Muscle of back (tissue), 11 donors: Measurements from ENCODE around the gene OTULIN. TPM values are rescaled to one million over a fixed set of nuclear protein-coding genes. Genes with fewer than 3 reads are reported as not detected.

Experiments
- DNase-seq, 3 donors: peaks; one replicate each; pipeline versions ENCODE4 v3.0.0 to v3.0.0-alpha.2; 2013
- polyA plus RNA-seq, 10 donors: library from polyadenylated mRNA; unstranded; fragments of 120-200 nt; gene quantifications; one replicate each; pipeline ENCODE4 v1.2.1, GENCODE V29; 2013; ENCODE audit not compliant: insufficient read length in 10 of 10

The OTULIN gene
- polyA plus RNA-seq, 10 donors = 10.3 to 15.8 (median 14.0) TPM

DNA sequence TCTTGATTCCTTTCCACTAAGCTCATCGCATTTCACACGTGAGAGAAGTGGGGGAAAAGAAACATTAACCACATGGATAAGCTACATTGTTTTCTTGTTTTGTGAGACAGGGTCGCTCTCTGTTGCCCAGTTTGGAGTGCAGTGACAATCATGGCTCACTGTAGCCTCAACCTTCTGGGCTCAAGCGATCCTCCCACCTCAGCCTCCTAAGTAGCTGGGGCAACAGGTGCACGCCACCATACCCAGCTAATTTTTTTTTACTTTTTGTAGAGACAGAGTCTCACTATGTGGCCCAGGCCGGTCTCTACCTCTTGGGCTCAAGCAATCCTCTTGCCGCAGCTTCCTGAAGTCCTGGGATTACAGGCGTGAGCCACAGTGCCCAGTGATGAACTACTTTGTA, 2.8 kb downstream of the OTULIN start:
- DNase-seq = no peak

DNA sequence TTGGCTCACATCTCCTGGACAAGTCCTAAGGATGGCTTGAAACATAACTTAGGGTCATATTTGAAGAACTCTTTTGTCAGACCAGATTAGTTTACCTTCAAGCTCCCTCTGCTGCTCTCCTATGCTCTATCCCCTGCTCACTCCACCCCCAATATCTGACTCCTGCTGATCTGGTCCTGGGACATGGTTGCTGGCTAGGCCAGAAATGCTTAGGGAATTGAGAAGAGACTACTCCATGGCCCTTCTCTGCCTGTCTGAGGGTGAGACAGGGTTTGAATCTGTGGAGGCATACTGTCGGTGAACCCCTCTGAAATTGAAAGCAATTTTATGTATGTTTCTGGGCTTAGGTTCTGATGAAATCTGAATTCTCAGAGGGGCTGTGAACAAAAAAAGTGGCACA, 3.3 kb downstream of the OTULIN start:
- no peak for DNase-seq

- DNase-seq = no peak
Measured at GRCh38 chr5:14668181-14668591, 3.7 kb downstream of the OTULIN start.

- no peak for DNase-seq
Measured at GRCh38 chr5:14669415-14669814, 4.9 kb downstream of the OTULIN start.

- no peak for DNase-seq
Measured at GRCh38 chr5:14669975-14670374, 5.5 kb downstream of the OTULIN start.

DNA sequence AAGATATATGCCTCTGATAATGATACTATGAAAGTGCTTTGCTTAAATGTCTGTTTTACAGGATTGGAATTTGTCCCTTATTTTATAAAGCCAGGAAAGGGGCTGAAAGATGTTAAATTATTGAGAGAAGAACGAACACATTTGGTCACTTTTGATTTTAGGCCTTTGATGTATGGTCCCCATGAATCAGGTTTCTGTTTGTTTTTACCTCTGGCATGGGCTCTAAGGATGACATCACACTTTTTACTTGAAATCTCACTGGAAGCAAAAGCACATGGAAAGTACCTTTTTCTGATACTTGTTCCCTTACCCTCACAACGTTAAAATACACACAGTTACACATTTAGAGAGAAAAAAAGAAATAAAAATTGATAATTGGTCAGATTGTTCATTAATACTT, 6.9 kb downstream of the OTULIN start:
- peak in 1 of 3 donors; percentile 11 for DNase-seq

DNA sequence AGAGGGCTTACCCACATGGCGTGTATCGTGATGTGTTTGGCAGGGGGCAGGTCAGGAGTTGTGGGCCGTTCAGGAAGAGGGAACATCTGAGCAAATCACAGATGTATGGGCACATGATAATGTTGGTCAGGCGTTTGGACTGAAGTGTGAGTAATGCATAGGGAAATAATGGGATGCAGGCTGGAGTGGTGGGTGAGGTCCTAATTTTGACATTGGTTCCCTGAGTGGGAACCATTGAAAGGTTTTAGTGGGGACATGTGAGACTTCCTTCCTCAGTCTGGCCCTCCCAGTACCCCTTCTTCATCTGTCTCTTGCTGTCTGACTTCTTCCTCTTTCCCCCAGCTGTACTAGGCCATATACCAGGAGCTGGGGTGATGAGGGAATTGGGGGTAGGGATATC, 7.6 kb downstream of the OTULIN start:
- DNase-seq = no peak

GRCh38 chr5:14672484-14673394, 8.2 kb downstream of the OTULIN start:
- DNase-seq = no peak

GRCh38 chr5:14673443-14673842, 8.9 kb downstream of the OTULIN start:
- no peak for DNase-seq

- peak in 1 of 3 donors; percentile 12 for DNase-seq
Measured at GRCh38 chr5:14674983-14675854, 10.7 kb downstream of the OTULIN start.

DNA sequence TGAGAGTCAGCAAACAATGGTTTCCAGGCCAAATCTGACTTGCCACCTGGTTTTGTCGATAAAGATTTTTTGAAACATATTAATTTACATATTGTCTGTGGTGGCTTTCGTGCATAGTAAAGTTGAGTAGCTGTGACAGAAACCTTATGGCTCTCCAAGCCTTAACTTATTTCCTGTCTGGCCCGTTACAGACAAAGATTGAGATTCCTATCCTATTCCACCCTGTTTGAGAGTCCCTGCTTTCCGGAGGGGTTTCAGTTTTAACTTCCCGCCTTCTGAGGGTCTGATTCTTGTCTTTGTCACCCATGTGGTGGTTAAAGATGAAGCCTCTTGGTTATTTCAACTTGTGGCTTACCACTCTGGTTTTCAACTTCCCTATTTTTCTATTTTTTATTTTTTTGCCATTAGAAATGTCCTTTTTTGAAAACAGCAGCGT, 11.4 kb downstream of the OTULIN start:
- no peak for DNase-seq

- no peak for DNase-seq
Measured at GRCh38 chr5:14676320-14676719, 11.8 kb downstream of the OTULIN start.

DNA sequence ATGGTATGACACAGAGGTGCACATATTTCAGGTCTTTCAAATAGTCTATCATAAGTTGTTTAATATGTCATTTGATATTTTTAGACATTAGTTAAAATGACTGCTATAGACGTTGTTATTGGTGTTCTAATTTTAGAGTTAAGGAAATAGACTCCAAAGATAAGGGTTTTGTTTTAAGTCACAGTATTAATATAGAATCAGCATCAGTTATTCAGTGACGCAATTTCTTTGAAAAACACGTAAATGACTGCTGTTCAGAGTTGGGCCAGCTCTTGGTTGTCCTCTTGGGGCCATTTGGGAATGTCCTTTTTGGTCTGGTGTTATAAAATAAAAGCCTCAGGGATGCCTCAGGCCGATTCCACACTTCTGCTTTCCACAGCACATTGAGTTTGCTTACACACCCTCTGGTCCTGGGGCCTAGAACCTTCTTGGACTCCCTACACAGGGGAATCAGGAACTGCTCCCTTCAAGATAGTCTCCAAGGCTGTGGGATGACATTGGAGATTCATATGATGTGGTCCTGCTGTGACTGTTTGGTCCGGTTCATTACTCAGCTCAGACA, 14.3 kb downstream of the OTULIN start:
- DNase-seq = no peak

DNA sequence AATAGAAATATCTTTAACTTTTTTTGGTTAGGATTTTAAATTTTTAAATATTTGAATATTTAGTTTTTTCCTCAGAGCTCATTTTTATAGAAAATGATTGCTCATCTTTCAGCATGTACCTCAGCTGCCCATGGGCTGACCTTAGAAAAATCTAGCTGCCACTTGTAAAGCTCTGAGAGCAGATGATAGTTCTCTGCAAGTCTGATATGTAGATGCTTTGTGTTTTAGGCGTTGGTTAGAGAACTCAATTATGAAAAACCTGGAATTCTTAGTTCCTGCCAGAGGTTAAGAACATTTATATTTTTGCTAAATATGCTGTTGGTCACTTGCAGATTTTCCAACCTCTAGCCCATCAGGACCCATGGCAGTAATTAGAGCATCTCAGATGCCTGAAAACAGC, 15.1 kb downstream of the OTULIN start:
- no peak for DNase-seq

- DNase-seq = no peak
Measured at GRCh38 chr5:14681236-14681752, 16.8 kb downstream of the OTULIN start.

DNA sequence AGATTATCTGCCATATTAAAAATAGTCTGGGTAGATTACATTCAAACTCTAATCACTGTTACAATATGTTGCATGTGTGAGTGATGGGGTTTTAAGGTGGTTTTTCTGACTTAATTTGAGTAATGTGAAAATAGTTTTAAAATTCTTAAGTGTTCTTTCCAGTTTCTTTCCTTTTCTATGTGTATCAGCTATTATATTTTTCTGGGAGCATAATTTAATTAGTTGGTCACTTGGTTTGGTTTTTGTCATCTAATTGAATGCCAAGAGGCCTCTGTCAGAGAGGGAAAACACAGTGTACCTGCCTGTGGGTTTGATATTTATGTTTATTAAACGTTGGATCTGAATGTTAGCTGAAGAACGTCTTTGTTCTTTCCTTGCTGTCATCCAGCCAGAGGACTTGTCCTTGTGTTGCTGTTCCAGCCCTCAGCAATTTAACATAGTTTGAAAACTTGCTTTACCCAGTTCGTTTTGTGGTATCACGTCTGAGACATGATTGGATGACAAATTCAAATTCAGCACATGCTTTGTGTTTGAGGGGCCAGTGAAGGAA, 19.5 kb downstream of the OTULIN start:
- DNase-seq = no peak

DNA sequence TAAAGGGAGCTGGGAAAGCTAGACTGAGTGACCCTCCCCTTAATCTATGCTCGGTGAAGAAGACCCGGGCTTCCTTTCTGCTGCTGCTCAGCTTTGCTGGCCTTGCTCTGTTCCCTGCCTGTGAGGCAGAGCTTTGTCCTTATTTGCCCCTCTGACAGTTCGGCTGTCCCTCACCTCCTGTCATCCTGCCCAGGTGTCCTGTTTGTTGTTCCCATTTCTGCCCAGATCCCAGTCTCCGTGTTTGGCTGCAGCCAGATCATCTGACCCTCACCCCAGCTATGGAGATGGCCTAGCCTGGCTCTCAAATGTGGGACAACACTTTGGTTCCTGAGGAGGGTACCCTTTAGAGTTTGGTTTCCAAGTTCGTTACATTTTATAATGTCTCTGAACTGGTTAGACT, 20.2 kb downstream of the OTULIN start:
- DNase-seq = no peak

DNA sequence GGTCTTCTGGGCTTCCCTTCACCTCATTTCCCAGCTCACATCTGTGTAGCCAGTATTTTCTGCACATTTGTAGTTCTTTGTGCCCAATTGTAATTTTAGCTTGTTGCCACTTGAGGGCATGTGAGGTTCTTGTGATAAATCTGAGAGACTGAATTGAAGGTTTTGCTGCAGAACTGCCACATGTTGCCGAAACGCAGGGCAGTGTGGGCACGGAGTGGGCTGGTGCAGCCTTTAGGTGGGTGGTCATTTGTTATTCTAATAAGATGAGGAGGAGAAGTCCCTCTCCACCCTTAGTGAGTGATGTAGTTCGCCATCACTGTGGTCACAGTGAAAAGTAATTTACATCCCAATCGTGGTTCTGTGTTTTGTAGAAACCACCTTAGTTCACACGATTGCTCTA, 21.2 kb downstream of the OTULIN start:
- peak; percentile 23 to 66 (median 29) for DNase-seq

DNA sequence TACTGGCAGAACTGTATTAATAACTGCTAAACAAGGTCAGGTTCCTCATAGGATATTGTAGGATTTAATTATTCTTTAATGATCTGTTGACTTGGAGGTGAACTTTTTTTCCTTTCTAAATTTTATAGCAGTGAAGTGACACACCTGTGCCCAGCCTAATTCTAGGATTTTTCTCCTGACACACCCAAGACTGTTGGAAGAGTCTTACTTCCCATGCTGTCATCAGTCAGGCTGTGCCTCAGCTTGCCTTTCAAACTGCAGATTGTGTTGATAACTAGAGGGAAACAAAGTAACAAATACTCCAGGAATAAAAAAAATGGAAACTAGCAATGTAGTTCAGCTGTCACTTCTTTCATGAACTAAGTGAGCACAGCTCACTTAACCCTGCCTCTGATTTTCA, 22.0 kb downstream of the OTULIN start:
- DNase-seq = no peak

- no peak for DNase-seq
Measured at GRCh38 chr5:14687023-14687665, 22.6 kb downstream of the OTULIN start.

DNA sequence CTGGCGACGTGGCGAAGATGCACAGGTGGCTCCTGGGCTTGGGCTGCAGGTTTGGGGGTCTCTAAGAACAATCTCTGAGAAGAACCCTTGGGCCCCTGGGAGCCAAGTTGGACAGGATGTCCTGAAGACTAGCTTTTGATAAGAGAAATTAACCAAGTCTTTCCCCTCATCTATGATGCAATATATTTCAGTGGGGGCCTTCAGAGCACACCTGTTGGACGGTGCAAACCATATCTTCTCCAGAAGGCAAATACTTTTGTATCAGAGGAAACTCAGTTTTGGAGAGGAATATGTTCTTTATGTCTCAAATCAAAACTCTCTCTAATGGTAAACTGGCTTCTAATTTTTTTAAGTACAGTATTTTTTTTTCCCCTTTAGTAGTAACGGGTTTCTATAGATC, 28.6 kb downstream of the OTULIN start:
- DNase-seq = no peak
